Fibroblast of the aortic adventitia (primary cell): Measurements from ENCODE around the gene FAM20C. TPM values are rescaled to one million over a fixed set of nuclear protein-coding genes. Genes with fewer than 3 reads are reported as not detected.
A peak's percentile ranks its signal among the peaks of the same experiment; 100 is the strongest.
"Not testable (repeated sequence)": the region's sequence is repeated elsewhere in the genome, so short reads cannot be mapped to it uniquely, and the experiment has no call there.

ENCODE experiments used
- DNase-seq: peaks from one replicate; pipeline ENCODE4 v3.0.0-alpha.2; 2010; ENCODE audit warnings: low read depth
- H3K4me3 ChIP-seq: 2 replicates; pipeline ENCODE4 v1.5.1; 2011; ENCODE audit warnings: low read depth, mild to moderate bottlenecking, control low read depth, low read length, moderate library complexity
- total RNA-seq: library from RNA; depleted of rRNA; stranded (reverse); fragments of >200 nt; gene quantifications from 2 replicates; pipeline ENCODE4 v1.2.3, GENCODE V29; 2012; ENCODE audit warnings: low replicate concordance
- TF ChIP-seq, protein P1 (sequence below): IDR thresholded peaks from 2 replicates; pipeline ENCODE4 v1.5.1; 2011; ENCODE audit warnings: mild to moderate bottlenecking, low read length, control low read depth, inconsistent platforms; ENCODE audit not compliant: insufficient read depth

The FAM20C gene
- total RNA-seq, 1 donor: 55.5 TPM

GRCh38 chr7:181738-182137 lies 10.6 kb upstream of the FAM20C start:
- H3K4me3 ChIP-seq: no peak overlapping the region
- TF ChIP-seq, protein P1, sequence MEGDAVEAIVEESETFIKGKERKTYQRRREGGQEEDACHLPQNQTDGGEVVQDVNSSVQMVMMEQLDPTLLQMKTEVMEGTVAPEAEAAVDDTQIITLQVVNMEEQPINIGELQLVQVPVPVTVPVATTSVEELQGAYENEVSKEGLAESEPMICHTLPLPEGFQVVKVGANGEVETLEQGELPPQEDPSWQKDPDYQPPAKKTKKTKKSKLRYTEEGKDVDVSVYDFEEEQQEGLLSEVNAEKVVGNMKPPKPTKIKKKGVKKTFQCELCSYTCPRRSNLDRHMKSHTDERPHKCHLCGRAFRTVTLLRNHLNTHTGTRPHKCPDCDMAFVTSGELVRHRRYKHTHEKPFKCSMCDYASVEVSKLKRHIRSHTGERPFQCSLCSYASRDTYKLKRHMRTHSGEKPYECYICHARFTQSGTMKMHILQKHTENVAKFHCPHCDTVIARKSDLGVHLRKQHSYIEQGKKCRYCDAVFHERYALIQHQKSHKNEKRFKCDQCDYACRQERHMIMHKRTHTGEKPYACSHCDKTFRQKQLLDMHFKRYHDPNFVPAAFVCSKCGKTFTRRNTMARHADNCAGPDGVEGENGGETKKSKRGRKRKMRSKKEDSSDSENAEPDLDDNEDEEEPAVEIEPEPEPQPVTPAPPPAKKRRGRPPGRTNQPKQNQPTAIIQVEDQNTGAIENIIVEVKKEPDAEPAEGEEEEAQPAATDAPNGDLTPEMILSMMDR: no peak
- no peak for DNase-seq

- H3K4me3 ChIP-seq, DNase-seq: not testable (repeated sequence)
Measured at GRCh38 chr7:182502-182901, 9.9 kb upstream of the FAM20C start.

- TF ChIP-seq, protein P1: no peak
- no peak for DNase-seq
Measured at GRCh38 chr7:183496-184292, 8.7 kb upstream of the FAM20C start.

GRCh38 chr7:184294-185264 lies 7.8 kb upstream of the FAM20C start:
- TF ChIP-seq, protein P1: no peak
- no peak overlapping the region for H3K4me3 ChIP-seq
- peak; percentile 72 for DNase-seq

More at GRCh38 chr7:183496-184292, 8.7 kb upstream of the FAM20C start:
- H3K4me3 ChIP-seq: no peak overlapping the region

GRCh38 chr7:186516-187113 lies 5.8 kb upstream of the FAM20C start:
- TF ChIP-seq, protein P1: no peak
- DNase-seq: no peak
- H3K4me3 ChIP-seq: no peak overlapping the region

DNA sequence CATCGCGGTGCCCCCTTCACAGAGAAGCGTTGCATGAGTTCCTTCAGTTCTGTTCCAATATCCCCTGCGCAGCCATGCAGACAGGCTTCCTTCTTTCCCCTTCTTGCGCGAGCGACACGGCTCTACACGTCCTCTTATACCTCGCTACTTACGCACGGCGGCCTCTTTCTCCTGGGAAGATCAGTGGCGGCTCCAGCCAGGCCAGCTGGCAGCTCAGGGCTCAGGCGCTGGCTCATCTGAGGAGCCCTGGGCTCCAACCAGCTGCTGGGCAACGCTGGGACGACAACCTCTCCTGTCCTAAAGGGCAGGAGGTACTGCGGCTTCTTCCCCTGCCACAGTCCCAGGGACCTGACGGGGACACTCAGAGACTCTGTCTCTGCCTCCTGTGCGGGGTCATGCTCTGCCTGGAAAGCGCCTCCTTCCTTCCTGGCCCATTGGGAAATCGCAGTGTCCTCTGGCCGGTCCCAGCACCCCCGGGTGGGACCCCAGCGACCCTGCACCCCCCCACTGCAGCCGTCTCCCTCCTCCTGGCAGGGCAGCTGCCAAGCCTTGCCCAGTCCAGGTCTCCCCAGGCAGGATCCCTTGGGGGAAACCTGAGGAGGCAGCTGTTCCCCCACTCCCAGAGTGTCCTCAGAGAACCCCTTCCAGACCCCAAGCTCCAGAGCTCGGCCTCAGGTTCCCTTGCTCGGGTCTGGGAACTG lies 5.0 kb upstream of the FAM20C start:
- no peak overlapping the region for H3K4me3 ChIP-seq
- TF ChIP-seq, protein P1: no peak
- no peak for DNase-seq
